ENCODE measurements around the gene CEP131.

CEP131 gene

DNA sequence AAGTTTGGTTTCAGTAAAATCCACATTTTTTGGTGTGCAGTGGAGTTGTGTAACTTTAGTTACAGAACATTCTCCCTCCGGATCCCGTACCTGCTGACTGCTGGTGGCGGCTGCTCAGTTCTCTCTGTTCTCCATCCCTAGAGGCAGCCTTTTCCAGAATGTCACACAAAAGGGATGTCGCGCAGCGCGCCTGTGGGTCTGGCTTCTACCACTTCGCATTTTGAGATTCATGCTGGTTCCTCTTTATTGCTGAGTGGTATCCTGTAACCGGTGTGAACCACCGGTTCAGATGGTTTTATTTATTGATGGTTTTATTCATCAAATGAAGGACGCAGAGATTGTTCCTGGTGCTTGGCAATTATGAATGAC, 981 bp upstream of the CEP131 start:
- no peak for DNase-seq (ENCODE audit: low read depth in 3 of 3)

DNA sequence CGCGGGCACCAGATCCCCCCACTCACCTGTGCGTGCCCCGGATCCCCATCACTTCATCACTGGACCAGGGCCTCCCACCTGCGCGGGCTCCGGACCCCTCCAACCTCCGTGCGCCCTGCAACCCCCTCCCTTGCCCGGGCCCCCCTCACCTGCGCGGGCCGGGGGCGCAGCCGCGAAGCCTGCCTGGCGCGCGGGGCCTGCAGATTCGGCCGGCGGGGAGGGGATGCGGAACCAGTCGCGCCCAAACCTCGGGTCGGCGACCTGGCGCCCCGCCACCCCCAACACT, 202 bp downstream of the CEP131 start:
- no peak for DNase-seq (ENCODE audit: low read depth in 3 of 3)

- DNase-seq (ENCODE audit: low read depth in 3 of 3): no peak
Measured at GRCh38 chr17:81221842-81222619, 734 bp downstream of the CEP131 start.

GRCh38 chr17:81221371-81221841, 1.4 kb downstream of the CEP131 start:
- DNase-seq (ENCODE audit: low read depth in 3 of 3): no peak

GRCh38 chr17:81219476-81220180, 3.1 kb downstream of the CEP131 start:
- DNase-seq (ENCODE audit: low read depth in 3 of 3): no peak

DNA sequence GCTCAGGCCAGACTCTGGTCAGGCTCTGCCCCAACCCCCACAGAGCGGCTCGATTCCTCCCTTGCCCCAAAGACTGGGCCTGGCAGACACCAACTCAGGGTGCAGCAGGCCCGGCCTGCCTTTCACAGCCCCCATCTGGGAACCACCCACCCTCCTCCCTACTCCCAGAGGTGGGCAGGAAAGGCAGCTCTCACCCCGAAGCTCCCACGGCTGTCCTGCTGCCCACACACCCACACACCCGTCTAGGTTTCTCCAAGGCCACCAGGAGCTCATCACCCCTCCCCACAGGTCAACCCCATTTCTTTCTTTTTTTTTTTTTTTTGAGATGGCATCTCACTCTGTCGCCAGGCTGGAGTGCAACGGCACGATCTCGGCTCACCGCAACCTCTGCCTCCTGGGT, 3.8 kb downstream of the CEP131 start:
- DNase-seq (ENCODE audit: low read depth in 3 of 3): no peak

- DNase-seq (ENCODE audit: low read depth in 3 of 3): no peak
Measured at GRCh38 chr17:81218459-81218858, 4.3 kb downstream of the CEP131 start.

DNA sequence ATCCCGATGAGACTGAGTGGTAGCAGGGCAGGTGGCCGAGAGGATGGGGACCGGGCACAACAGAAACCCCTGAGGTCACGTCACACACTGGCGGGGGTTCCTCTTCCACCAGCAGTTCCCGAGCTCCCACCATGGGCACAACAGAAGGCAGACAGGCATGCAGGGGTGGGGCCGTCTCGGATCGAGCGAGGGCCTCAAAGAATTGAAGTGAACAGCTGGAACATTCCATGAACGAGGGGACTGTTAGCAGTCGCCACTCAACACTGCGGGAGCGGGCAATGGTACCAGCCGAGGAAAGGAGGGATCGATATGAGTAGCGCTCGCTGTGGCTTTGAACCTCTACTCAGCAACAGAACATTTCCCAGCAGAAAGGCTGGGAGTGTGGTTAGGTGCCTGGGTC, 5.3 kb downstream of the CEP131 start:
- no peak for DNase-seq (ENCODE audit: low read depth in 3 of 3)

DNA sequence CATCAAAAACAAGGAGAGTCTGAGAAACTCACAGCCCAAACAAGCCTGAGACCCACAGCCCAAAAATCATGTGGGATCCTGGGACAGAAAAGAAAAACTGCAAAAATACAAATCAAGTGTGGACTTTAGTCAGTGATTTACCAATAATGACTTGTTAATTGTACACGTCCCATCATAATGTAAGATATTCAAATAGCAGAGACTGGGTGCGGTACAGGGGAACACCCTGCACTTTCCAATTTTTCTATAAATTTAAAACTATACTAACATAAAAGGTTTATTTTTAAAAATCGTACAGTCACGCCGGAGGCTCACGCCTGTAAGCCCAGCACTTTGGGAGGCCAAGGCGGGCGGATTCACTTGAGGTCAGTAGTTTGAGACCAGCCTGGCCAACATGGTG, 8.8 kb downstream of the CEP131 start:
- no peak for DNase-seq (ENCODE audit: low read depth in 3 of 3)

- no peak for DNase-seq (ENCODE audit: low read depth in 3 of 3)
Measured at GRCh38 chr17:81212365-81212764, 10.4 kb downstream of the CEP131 start.

GRCh38 chr17:81210868-81211267, 11.9 kb downstream of the CEP131 start:
- no peak for DNase-seq (ENCODE audit: low read depth in 3 of 3)

- no peak for DNase-seq (ENCODE audit: low read depth in 3 of 3)
Measured at GRCh38 chr17:81210466-81210865, 12.3 kb downstream of the CEP131 start.

- no peak for DNase-seq (ENCODE audit: low read depth in 3 of 3)
Measured at GRCh38 chr17:81209141-81209540, 13.6 kb downstream of the CEP131 start.

DNA sequence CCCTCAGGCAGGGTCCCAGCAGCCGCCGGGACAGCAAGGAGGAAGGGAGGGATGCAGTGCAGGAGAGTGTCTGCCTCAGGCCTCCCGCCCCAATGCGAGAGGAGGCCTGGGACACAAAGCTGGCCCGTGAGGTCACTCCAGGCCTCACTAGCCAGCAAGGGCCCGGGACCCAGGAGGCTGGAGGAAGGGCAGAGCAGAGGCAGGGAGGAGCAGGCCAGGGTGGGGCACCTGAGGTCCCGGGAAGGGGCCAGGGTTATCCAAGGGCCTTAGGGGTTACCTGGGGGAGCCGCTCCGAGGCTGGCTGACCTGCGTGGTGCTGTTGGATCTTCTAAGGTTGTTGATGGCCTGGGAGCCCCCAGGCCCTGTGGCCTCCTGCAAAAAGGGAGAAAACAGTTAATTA, 14.1 kb downstream of the CEP131 start:
- no peak for DNase-seq (ENCODE audit: low read depth in 3 of 3)

GRCh38 chr17:81207610-81208581, 14.9 kb downstream of the CEP131 start:
- DNase-seq (ENCODE audit: low read depth in 3 of 3): no peak

GRCh38 chr17:81206657-81207056, 16.1 kb downstream of the CEP131 start:
- no peak for DNase-seq (ENCODE audit: low read depth in 3 of 3)

- DNase-seq (ENCODE audit: low read depth in 3 of 3): no peak
Measured at GRCh38 chr17:81206166-81206565, 16.6 kb downstream of the CEP131 start.

DNA sequence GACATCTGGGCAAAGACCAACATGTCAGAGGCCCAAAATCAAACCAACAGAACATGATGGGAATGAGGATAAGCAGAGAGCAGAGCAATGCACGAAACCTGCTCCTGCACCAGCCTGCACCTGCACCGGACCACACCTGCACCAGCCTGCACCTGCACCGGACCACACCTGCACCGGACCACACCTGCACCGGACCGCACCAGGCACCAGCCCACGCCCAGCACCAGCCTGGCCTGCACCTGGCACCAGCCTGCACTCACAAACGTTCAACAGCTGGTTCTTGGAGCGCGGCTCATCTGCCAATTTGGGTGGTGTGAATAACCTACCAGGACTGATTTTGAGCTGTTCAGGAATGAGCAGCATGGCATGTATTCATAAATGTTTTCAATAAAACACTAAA, 18.2 kb downstream of the CEP131 start:
- no peak for DNase-seq (ENCODE audit: low read depth in 3 of 3)

- DNase-seq (ENCODE audit: low read depth in 3 of 3): no peak
Measured at GRCh38 chr17:81203136-81203535, 19.6 kb downstream of the CEP131 start.

- no peak for DNase-seq (ENCODE audit: low read depth in 3 of 3)
Measured at GRCh38 chr17:81202318-81202717, 20.4 kb downstream of the CEP131 start.

- DNase-seq (ENCODE audit: low read depth in 3 of 3): no peak
Measured at GRCh38 chr17:81200695-81201580, 21.8 kb downstream of the CEP131 start.
